ENCODE data around the gene PYROXD2. TPM values are rescaled to one million over a fixed set of nuclear protein-coding genes. Genes with fewer than 3 reads are reported as not detected.

Gene PYROXD2
- total and polyA plus RNA-seq, 2 of the 13 experiments (the other 11 are each of a cell fraction or from before 2014, with no cell fraction given): 2.0 to 6.2 TPM

DNA sequence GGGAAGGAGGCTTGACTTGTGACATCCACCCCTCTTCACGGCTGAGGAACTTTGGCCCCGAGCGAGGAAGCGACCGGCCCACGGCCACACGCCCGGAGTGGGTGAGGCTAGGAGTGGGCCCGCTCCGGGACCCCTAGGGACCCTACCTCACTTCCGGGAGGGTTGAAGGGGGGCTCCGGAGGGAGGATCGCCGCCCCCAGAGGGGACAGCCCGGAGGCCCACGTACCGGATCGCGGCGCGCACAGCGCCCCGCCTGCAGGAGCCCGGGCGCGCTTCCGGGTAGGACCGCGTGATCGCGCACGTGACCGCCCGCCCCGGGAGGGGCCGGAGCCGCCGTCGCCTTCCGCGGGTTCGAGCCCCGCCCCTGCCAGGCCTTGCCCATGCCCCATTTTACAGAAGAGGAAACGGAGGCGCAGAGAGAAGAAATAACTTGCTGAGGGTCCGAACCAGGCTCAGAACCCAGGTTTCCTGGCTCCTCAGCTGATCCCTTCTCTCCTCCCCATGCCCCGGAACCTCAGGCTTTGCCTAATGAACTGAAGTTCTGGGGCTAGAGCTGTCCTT is 31.8 kb upstream of the PYROXD2 start, which contains the start of gene HPS1 (continued):
- TF ChIP-seq, protein P1, sequence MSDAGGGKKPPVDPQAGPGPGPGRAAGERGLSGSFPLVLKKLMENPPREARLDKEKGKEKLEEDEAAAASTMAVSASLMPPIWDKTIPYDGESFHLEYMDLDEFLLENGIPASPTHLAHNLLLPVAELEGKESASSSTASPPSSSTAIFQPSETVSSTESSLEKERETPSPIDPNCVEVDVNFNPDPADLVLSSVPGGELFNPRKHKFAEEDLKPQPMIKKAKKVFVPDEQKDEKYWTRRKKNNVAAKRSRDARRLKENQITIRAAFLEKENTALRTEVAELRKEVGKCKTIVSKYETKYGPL (CRISPR knock-in tag; IDR thresholded peaks at IDR 0.05): 0 out of 2 replicates have a peak, but pooled peaks have one; percentile 36
- TF ChIP-seq, protein P2, sequence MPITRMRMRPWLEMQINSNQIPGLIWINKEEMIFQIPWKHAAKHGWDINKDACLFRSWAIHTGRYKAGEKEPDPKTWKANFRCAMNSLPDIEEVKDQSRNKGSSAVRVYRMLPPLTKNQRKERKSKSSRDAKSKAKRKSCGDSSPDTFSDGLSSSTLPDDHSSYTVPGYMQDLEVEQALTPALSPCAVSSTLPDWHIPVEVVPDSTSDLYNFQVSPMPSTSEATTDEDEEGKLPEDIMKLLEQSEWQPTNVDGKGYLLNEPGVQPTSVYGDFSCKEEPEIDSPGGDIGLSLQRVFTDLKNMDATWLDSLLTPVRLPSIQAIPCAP (CRISPR knock-in tag; IDR thresholded peaks at IDR 0.05; ENCODE audit: low read depth): no peak
- TF ChIP-seq NFYC (CRISPR knock-in tag; IDR thresholded peaks at IDR 0.05) (no peak), TOE1 (CRISPR knock-in tag; IDR thresholded peaks at IDR 0.05) (no peak), GATAD2A (CRISPR knock-in tag; IDR thresholded peaks at IDR 0.05) (no peak), DR1 (CRISPR knock-in tag; IDR thresholded peaks at IDR 0.05) (no peak), SRY (CRISPR knock-in tag; IDR thresholded peaks at IDR 0.05) (no peak; the same call in 1 of the 2 replicates), ZNF773 (CRISPR knock-in tag; IDR thresholded peaks at IDR 0.05; ENCODE audit: borderline replicate concordance) (no peak), ZBTB1 (CRISPR knock-in tag; IDR thresholded peaks at IDR 0.05; ENCODE audit: borderline replicate concordance) (no peak), ERF (CRISPR knock-in tag; IDR thresholded peaks at IDR 0.05) (no peak), ZNF230 (CRISPR knock-in tag; IDR thresholded peaks at IDR 0.05) (no peak), ZNF850 (CRISPR knock-in tag; conservative IDR thresholded peaks at IDR 0.05) (no peak), SOX13 (IDR thresholded peaks at IDR 0.05) (no peak), SOX13 (CRISPR knock-in tag; conservative IDR thresholded peaks at IDR 0.05 in 1 of 2, IDR thresholded peaks at IDR 0.05 in 1 of 2) (peak in 1 of 2 experiments; percentile 20; a peak in 1 of 4 replicates), ZNF781 (CRISPR knock-in tag; IDR thresholded peaks at IDR 0.05; ENCODE audit: borderline replicate concordance, not compliant biosample characterization) (no peak)
